ENCODE results near the gene SPPL3. TPM values are rescaled to one million over a fixed set of nuclear protein-coding genes. Genes with fewer than 3 reads are reported as not detected.
"Not testable (repeated sequence)": the region's sequence is repeated elsewhere in the genome, so short reads cannot be mapped to it uniquely, and the experiment has no call there.

SPPL3 gene
- total RNA-seq, 2 experiments from 2014 or later, result 21.3 to 24.2 TPM

DNA sequence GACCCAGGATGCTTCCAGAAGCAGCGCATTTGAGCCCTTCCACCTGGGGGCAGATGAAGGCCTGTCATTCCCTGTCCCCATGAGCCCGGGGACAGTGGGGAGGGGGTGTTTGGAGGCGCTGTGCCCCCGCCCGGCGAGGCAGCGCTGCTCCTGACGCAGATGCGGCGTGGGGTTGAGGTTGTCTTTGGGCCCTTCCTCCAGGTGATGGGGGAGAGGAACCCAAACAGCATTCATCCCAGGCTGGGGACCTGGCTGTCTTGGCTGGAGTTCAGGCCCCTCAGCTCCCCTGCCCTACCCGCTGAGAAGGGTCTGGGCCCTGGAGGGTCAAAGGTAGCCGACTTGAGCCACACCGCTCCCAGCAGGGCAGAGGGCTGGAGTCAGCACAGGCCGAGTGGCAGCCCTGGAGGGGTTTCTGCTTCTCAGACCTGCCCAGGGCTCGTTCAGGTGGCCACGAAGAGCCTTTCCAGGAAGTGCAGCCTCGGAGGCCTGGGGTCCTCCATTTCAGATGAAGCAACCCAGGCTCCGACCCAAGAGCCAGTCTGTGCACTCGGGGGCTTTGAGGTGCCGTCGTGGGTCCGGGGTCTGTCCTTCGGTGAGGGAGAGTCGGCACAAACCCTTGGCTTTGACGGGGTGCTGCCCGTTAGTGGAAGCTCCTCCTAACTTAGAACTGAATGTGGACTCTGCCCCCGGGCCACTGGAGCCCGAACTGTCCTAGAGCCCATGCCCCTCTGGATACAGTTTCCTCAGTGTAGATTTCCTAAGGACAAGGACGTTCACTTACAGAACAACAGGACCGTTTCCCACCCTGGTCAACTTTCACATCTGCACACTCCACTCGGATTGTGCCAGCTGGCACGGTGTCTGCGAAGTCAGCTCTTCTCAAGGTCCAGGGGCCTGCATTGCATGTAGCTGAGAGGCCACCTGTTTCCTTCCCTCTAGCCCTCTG is 162.4 kb downstream of the SPPL3 start:
- CTCF ChIA-PET, result no interaction called here
- no peak overlapping the region for H3K4me3 Mint-ChIP-seq
- H3K27ac Mint-ChIP-seq, result no peak overlapping the region
- ATAC-seq, result no peak
- H3K9me3 Mint-ChIP-seq (ENCODE audit: low read depth), result no peaks in the 10 kb centered on the region
- DNase-seq, result no peak
- H3K27me3 Mint-ChIP-seq, result no peaks in the 10 kb centered on the region
- no peaks in the 10 kb centered on the region for H3K4me1 Mint-ChIP-seq
- no peaks in the 10 kb centered on the region for H3K36me3 Mint-ChIP-seq

DNA sequence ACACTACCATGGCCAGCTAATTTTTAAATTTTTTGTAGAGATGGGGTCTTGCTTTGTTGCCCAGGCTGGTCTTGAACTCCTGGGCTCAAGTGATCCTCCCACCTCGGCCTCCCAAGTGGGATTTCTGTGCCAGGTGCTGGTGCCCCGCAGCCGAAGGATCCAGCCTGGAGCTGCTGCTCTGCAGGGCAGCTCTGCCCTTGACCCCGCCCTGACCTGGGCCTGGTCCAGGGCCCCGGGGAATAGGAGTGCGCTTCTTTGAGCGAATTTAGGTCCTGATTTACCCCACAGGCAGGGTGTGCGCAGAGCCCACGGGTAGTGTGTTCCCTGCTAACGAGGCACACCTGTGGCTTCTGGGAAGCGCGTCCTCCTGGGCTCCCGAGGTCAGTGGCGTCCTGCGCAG is 163.3 kb downstream of the SPPL3 start:
- ATAC-seq (no peak), DNase-seq (no peak)
- CTCF ChIA-PET, result no interaction called here
- H3K27ac Mint-ChIP-seq, result no peak overlapping the region
- H3K4me3 Mint-ChIP-seq, result no peak overlapping the region
- H3K4me1 Mint-ChIP-seq, result no peaks in the 10 kb centered on the region
- no peaks in the 10 kb centered on the region for H3K27me3 Mint-ChIP-seq
- H3K9me3 Mint-ChIP-seq (ENCODE audit: low read depth), result no peaks in the 10 kb centered on the region
- no peaks in the 10 kb centered on the region for H3K36me3 Mint-ChIP-seq

DNA sequence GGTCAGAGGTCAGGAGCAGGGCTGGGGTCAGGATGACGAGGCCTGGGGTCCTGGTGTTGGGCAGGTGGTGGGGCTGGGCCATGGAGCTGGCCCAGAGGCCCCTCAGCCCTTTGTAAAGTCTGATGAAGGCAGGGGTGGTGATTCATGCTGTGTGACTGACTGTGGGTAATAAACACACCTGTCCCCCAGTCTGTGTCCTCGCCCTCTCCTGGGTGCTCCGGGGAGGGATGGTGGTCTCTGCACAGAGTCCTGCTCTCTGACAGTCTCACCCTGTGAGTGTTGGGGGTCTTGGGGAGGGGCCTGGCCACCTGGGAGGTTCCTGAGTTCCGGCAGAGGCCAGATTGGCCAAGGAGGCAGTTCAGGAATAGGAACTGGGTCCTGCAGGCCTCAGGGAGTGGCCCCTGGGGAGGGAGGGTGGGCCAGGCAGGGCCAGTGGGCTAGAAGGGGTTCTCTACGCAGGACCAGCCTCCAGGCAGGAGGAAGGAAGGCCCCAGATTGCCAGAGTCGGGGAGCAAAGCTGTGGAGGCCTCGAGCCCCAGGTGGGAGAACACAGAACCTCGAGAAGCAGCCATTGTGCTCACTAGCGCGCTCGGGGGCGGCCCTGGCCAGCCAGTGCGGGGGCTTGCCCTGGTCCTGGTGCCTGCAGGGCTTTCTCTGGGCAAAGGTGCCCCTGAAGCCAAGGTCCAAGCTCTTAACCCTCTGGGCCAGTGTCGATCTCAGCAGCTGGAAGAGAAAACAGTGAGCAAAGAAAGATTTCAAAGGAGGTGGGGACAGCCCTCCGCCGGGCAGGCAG is 164.1 kb downstream of the SPPL3 start:
- Mint-ChIP-seq H3K4me3 (no peak overlapping the region), H3K9me3 (ENCODE audit: low read depth) (no peaks in the 10 kb centered on the region), H3K36me3 (no peaks in the 10 kb centered on the region), H3K27me3 (no peaks in the 10 kb centered on the region), H3K27ac (no peak overlapping the region), H3K4me1 (no peaks in the 10 kb centered on the region)
- ATAC-seq (no peak), DNase-seq (no peak)
- CTCF ChIA-PET, result no interaction called here

DNA sequence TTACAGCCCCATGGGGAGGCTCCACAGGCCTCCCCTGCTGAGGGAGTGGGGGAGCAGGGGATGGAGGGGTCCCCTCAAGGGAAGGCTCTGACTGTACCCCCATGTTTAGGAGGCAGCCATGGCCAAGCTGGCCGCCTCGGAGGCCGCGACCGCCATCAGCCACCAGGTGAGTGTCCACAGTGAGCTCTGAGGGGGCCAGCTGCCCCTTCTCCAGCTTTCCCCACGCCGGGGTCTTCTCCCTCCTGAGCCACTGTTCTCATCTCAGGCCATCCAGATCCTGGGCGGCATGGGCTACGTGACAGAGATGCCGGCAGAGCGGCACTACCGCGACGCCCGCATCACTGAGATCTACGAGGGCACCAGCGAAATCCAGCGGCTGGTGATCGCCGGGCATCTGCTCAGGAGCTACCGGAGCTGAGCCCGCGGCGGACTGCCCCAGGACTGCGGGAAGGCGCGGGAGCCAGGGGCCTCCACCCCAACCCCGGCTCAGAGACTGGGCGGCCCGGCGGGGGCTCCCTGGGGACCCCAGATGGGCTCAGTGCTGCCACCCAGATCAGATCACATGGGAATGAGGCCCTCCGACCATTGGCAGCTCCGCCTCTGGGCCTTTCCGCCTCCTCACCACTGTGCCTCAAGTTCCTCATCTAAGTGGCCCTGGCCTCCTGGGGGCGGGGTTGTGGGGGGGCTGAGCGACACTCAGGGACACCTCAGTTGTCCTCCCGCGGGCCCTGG is 165.0 kb downstream of the SPPL3 start:
- Mint-ChIP-seq H3K27me3 (no peaks in the 10 kb centered on the region), H3K9me3 (ENCODE audit: low read depth) (no peaks in the 10 kb centered on the region), H3K4me1 (no peaks in the 10 kb centered on the region), H3K36me3 (no peaks in the 10 kb centered on the region), H3K4me3 (no peak overlapping the region), H3K27ac (no peak overlapping the region)
- no peak for ATAC-seq
- no peak for DNase-seq
- CTCF ChIA-PET, result no interaction called here

DNA sequence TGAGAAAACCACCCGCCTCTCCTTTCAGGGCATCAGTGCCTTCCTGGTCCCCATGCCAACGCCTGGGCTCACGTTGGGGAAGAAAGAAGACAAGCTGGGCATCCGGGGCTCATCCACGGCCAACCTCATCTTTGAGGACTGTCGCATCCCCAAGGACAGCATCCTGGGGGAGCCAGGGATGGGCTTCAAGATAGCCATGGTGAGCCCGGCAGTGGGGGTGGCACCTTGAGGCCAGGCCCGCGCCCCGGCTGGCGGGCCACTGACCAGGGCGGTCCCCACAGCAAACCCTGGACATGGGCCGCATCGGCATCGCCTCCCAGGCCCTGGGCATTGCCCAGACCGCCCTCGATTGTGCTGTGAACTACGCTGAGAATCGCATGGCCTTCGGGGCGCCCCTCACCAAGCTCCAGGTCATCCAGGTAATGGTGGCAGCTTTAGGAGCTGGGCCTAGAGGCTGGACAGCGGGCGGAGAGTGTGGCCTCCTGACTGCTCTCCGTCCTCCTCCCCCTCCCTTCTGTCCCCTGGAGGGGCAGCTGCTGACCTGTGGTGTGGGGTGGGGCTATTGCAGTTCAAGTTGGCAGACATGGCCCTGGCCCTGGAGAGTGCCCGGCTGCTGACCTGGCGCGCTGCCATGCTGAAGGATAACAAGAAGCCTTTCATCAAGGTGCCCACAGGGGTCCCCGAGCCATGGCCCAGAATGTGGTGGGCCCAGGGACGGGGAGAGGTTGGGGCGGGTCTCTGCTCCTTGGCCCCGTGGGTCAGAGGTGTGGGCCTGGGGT is 165.7 kb downstream of the SPPL3 start:
- DNase-seq (no peak), ATAC-seq (no peak)
- H3K27ac Mint-ChIP-seq, result no peak overlapping the region

DNA sequence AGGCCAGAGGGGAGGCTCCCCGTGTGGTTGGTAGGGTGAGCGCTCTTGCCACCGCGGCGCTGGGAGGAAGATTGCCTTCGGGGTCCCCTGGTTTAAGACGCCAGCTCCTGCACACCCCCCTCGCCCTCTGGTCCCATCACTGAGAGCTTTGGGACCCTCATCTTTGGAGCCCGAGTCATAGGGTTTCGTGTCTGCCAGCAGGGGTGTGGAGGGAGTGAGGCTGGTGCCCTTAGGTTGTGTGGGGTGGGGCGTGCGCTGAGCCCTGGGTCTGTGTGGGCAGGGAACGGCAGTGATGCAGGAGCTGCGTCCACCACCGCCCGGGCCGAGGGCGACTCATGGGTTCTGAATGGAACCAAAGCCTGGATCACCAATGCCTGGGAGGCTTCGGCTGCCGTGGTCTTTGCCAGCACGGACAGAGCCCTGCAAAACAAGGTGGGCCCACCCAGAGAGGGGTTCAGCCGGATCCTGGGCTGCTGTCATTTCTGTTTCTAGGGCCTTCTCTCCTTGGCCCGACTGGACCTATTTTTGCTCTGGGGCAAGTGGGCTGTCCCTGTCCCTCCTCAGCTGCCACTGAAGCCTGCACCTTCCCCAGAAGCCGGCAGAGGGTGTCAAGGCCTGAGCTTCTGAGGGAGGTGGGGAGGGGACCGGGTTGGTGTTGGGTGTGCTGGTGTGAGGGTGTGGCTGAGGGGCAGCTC is 166.5 kb downstream of the SPPL3 start:
- H3K9me3 Mint-ChIP-seq (ENCODE audit: low read depth), result no peaks in the 10 kb centered on the region
- H3K36me3 Mint-ChIP-seq, result peaks cover 2% of the 10 kb centered on the region
- H3K4me3 Mint-ChIP-seq, result no peak overlapping the region
- H3K27me3 Mint-ChIP-seq, result no peaks in the 10 kb centered on the region
- DNase-seq (no peak), ATAC-seq (no peak)
- H3K4me1 Mint-ChIP-seq, result no peaks in the 10 kb centered on the region
- CTCF ChIA-PET, result no interaction called here
- no peak overlapping the region for H3K27ac Mint-ChIP-seq

More for the DNA sequence above, 165.7 kb downstream of the SPPL3 start:
- Mint-ChIP-seq H3K27me3 (no peaks in the 10 kb centered on the region), H3K4me3 (no peak overlapping the region), H3K36me3 (peaks cover 2% of the 10 kb centered on the region), H3K9me3 (ENCODE audit: low read depth) (no peaks in the 10 kb centered on the region), H3K4me1 (no peaks in the 10 kb centered on the region)
- CTCF ChIA-PET, result no interaction called here

DNA sequence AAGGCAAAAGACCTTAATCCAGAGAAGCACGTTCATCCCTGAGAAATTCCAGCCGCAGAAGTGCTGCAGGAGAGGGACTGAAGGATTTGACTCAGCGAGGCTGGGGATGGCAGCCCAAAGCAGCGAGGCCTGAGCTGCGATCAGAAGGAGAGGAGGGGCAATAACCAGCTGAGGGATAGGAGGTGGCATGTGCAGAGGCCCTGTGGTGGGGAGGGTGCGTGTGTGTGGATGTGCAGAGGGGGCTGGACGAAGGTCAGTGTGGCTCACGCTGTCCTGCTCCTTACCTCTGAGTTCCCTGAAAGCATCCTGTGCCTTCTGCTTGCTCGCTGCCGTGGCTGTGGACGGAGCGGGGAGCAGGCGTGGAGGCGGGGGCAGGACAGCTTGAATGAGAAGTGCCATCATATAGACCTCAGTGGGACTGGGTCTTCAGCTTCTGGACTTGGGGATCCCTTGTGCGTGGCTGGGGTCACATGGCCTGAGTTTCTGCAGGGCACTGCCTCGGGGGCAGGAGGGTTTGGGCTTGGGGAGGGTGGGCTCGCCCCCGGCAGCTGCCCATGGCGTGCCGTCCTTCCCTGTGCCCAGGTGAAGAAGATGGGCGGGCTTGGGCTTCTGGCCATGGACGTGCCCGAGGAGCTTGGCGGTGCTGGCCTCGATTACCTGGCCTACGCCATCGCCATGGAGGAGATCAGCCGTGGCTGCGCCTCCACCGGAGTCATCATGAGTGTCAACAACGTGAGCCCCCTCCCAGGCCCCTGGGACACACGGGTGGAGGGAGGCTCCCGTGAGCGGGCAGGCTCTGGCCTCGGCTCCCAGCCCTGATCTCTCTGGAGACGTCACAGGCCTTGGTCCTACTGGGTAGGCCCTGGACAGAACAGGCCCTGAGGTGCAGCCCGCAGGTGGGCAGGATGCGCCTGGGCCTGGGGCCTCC is 167.5 kb downstream of the SPPL3 start:
- H3K4me1 Mint-ChIP-seq, result no peaks in the 10 kb centered on the region
- peaks cover 4% of the 10 kb centered on the region for H3K36me3 Mint-ChIP-seq
- H3K4me3 Mint-ChIP-seq, result no peak overlapping the region
- CTCF ChIA-PET, result no interaction called here
- DNase-seq, result no peak
- no peaks in the 10 kb centered on the region for H3K9me3 Mint-ChIP-seq (ENCODE audit: low read depth)
- H3K27ac Mint-ChIP-seq, result no peak overlapping the region
- no peaks in the 10 kb centered on the region for H3K27me3 Mint-ChIP-seq
- no peak for ATAC-seq

DNA sequence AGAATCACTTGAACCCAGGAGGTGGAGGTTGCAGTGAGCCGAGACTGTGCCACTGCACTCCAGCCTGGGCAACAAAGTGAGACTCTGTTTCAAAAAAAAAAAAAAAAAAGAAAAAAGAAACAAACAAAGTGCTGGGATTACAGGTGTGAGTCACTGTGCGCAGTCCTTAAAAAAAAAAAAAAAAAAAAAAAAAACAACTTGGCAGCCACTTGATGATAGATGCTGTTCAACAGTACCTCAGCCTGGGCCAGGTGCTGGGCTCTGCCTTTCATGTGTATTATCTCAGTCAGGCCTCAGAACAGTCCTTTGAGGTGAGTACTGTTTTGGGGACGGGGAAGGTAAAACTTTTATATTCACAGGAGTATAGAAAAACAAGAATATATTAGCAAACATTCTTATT is 169.0 kb downstream of the SPPL3 start:
- H3K4me3 Mint-ChIP-seq, result no peak overlapping the region
- peaks cover 9% of the 10 kb centered on the region for H3K36me3 Mint-ChIP-seq
- CTCF ChIA-PET, result no interaction called here
- no peak overlapping the region for H3K27ac Mint-ChIP-seq
- no peaks in the 10 kb centered on the region for H3K4me1 Mint-ChIP-seq
- no peaks in the 10 kb centered on the region for H3K27me3 Mint-ChIP-seq
- H3K9me3 Mint-ChIP-seq (ENCODE audit: low read depth), result no peaks in the 10 kb centered on the region
- DNase-seq, result no peak
- ATAC-seq, result no peak

DNA sequence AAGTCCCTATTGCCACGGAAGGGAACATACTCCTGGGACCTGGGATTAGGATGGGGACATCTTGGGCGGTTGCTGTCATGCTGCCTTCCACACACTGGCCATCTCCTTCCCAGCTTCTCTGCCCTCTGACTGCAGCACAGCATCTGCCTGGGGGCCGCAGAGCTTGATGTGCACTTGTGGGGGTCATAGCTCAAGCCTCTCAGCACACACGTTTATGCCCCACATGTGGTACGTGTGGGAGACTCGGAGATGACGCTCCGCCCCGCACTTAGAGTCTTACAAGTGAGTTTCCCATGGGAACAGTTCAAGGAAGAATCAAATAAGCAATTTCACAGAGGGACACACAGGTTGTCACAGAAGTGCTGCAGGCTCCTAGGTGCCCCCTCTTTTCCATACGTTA is 169.9 kb downstream of the SPPL3 start:
- Mint-ChIP-seq H3K9me3 (ENCODE audit: low read depth) (no peaks in the 10 kb centered on the region), H3K36me3 (peaks cover 16% of the 10 kb centered on the region), H3K4me3 (no peak overlapping the region), H3K27me3 (no peaks in the 10 kb centered on the region), H3K27ac (no peak overlapping the region), H3K4me1 (no peaks in the 10 kb centered on the region)
- CTCF ChIA-PET, result no interaction called here
- ATAC-seq, result no peak
- no peak for DNase-seq

DNA sequence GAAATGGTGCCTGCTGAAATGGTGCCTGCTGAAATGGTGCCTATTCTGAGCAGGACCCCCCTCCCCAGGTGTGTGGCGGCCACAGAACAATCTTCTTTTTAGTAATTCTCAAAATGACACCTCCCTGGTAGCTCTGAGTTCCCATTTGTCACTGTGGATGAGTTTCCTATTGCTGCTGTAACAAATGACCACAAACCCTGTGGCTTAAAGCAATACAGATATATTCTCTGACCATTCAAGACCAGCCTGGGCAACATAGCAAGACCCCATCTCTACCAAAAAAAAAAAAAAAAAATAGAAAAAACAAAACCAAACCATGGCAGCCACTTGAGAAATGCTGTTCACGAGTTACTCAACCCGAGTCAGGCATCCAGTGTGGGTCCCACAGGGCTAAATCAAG is 170.6 kb downstream of the SPPL3 start:
- DNase-seq (no peak), ATAC-seq (no peak)
- Mint-ChIP-seq H3K27ac (no peak overlapping the region), H3K36me3 (peaks cover 16% of the 10 kb centered on the region), H3K4me1 (no peaks in the 10 kb centered on the region), H3K27me3 (no peaks in the 10 kb centered on the region), H3K4me3 (no peak overlapping the region), H3K9me3 (ENCODE audit: low read depth) (no peaks in the 10 kb centered on the region)
- CTCF ChIA-PET, result no interaction called here

DNA sequence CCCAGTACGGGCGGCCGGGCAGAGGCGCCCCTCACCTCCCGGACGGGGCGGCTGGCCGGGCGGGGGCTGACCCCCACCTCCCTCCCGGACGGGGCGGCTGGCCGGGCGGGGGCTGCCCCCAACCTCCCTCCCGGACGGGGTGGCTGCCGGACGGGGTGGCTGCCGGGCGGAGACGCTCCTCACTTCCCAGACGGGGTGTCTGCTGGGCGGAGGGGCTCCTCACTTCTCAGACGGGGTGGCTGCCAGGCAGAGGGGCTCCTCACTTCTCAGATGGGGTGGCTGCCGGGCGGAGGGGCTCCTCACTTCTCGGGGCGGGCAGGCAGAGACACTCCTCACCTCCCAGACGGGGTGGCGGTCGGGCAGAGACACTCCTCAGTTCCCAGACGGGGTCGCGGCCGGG is 172.0 kb downstream of the SPPL3 start:
- ATAC-seq; DNase-seq; CTCF ChIA-PET; H3K27ac Mint-ChIP-seq; H3K27me3 Mint-ChIP-seq; H3K4me3 Mint-ChIP-seq; H3K9me3 Mint-ChIP-seq (ENCODE audit: low read depth); H3K4me1 Mint-ChIP-seq: not testable (repeated sequence)
- peaks cover 17% of the 10 kb centered on the region for H3K36me3 Mint-ChIP-seq

DNA sequence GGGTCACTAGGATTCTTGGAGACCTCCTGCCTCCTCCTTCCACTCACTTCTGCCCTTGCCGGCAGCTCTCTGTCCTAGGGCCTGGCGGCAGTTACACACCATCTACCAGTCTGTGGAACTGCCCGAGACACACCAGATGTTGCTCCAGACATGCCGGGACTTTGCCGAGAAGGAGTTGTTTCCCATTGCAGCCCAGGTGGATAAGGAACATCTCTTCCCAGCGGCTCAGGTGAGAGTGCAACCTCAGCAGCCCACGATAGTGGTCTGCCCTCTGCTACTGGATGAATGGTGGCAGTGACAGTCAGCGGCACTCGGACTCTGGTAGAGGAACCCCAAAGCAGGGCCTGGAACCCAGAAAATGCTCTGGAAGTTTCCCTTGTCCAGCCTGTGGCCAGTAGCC is 177.2 kb downstream of the SPPL3 start:
- Mint-ChIP-seq H3K36me3 (peaks cover 26% of the 10 kb centered on the region), H3K27me3 (no peaks in the 10 kb centered on the region), H3K27ac (no peak overlapping the region), H3K4me3 (peak overlapping the region; percentile 80), H3K4me1 (peaks cover 18% of the 10 kb centered on the region), H3K9me3 (ENCODE audit: low read depth) (no peaks in the 10 kb centered on the region)
- ATAC-seq, result no peak
- CTCF ChIA-PET, result no interaction called here
- DNase-seq, result no peak

All from activated CD8-positive, alpha-beta memory T cell treated with anti-CD3 and anti-CD28 coated beads, Interleukin-2, amount 10 ng/mL, durations not matched to agents 7 days and 5 days (primary cell).